GM12878 (cell line): ENCODE results near the gene ATP5ME. TPM values are rescaled to one million over a fixed set of nuclear protein-coding genes. Genes with fewer than 3 reads are reported as not detected.

ENCODE experiments used
- ATAC-seq: fragments of 200-7000 bp; cut with Tn5 transposase; 3 replicates; pipeline ENCODE4 v1.9.1; 2020; ENCODE audit warnings: mild to moderate bottlenecking, moderate library complexity
- BruUV-seq: library from RNA; stranded (reverse); fragments of 400-500 nt; replicated peaks from 2 replicates; lab custom pipeline; 2021; lab: Mats Ljungman, UMichigan
- CTCF ChIA-PET: fragments of 300-600 bp; sonication (Branson Sonifier 250); formaldehyde crosslinking; extraction: SDS; loops from one replicate; lab custom pipeline; 2021; ENCODE audit warnings: inconsistent platforms; lab: Yijun Ruan, JAX
- POLR2A ChIA-PET: fragments of 350-600 bp; formaldehyde crosslinking; extraction: SDS; loops from one replicate; lab custom pipeline; 2021; ENCODE audit warnings: inconsistent platforms; lab: Charles Lee
- RAD21 ChIA-PET: fragments of 300-600 bp; sonication (Branson Sonifier 250); formaldehyde crosslinking; loops from one replicate; lab custom pipeline; 2023; ENCODE audit warnings: antibody characterized with exemption; ENCODE audit not compliant: unreplicated experiment; lab: Charles Lee
- SMC1A ChIA-PET: fragments of 300-600 bp; sonication (Branson Sonifier 250); formaldehyde crosslinking; loops from one replicate; lab custom pipeline; 2023; ENCODE audit not compliant: unreplicated experiment, uncharacterized antibody; lab: Charles Lee
- DNase-seq: peaks from one replicate; pipeline ENCODE4 v3.0.0-alpha.2; 2011; ENCODE audit warnings: low read depth, low spot score
- FAIRE-seq: peaks from 3 replicates; lab custom pipeline; 2011; peaks lifted over from hg19 to GRCh38; lab: Jason Lieb, UNC
- H2AFZ ChIP-seq: 2 replicates; pipeline ENCODE4 v1.6.0; 2011; ENCODE audit warnings: low read depth, low read length, control low read depth; ENCODE audit not compliant: control insufficient read depth
- H3K27ac ChIP-seq: 2 replicates; pipeline ENCODE4 v1.5.1; 2011; ENCODE audit warnings: control low read depth; ENCODE audit not compliant: control insufficient read depth, insufficient read depth
- H3K27me3 ChIP-seq, 2 experiments: replicated peaks in 1 of 2; 2 replicates each; pipeline versions ENCODE4 v1.6.0 to v1.6.1; 2011; ENCODE audit warnings: low read length in 1 of 2; ENCODE audit not compliant: control insufficient read depth in 2 of 2, insufficient read depth in 2 of 2
- H3K36me3 ChIP-seq, 2 experiments: 2 replicates each; pipeline ENCODE4 v1.5.1; 2011; ENCODE audit warnings: low read length in 1 of 2; ENCODE audit not compliant: control insufficient read depth in 2 of 2, insufficient read depth in 2 of 2
- H3K4me1 ChIP-seq: 2 replicates; pipeline ENCODE4 v1.6.1; 2011; ENCODE audit warnings: mild to moderate bottlenecking, low read length, moderate library complexity, mixed read lengths; ENCODE audit not compliant: control insufficient read depth, insufficient read depth
- H3K4me2 ChIP-seq: 2 replicates; pipeline ENCODE4 v1.6.0; 2011; ENCODE audit warnings: control low read depth; ENCODE audit not compliant: control insufficient read depth, insufficient read depth
- H3K4me3 ChIP-seq: fragments of 200-600 bp; sonication (generic); 2 replicates; pipeline ENCODE4 v1.5.1; 2016
- H3K79me2 ChIP-seq: 2 replicates; pipeline ENCODE4 v1.6.0; 2011; ENCODE audit warnings: low read length; ENCODE audit not compliant: control insufficient read depth, insufficient read depth
- H3K9ac ChIP-seq: 2 replicates; pipeline ENCODE4 v1.8.0; 2011; ENCODE audit warnings: low read length, control low read depth, mixed read lengths; ENCODE audit not compliant: control insufficient read depth, insufficient read depth
- H3K9me3 ChIP-seq: replicated peaks from 3 replicates; pipeline ENCODE4 v1.5.1; 2011; ENCODE audit warnings: mild to moderate bottlenecking, low read length; ENCODE audit not compliant: control insufficient read depth, insufficient read depth
- H4K20me1 ChIP-seq: 2 replicates; pipeline ENCODE4 v1.6.0; 2011; ENCODE audit not compliant: control insufficient read depth, insufficient read depth
- CHD4 ChIP-seq: fragments of 200-600 bp; sonication (generic); IDR thresholded peaks from 2 replicates; pipeline ENCODE4 v1.6.1; 2016; ENCODE audit warnings: mild to moderate bottlenecking
- CREB1 ChIP-seq: IDR thresholded peaks from 2 replicates; pipeline ENCODE4 v1.6.1; 2012; ENCODE audit warnings: low read depth, mild to moderate bottlenecking, inconsistent platforms
- GABPA ChIP-seq: IDR thresholded peaks from 2 replicates; pipeline ENCODE4 v1.6.1; 2014; ENCODE audit warnings: antibody characterized with exemption, low read depth, mild to moderate bottlenecking, inconsistent platforms
- IRF4 ChIP-seq: IDR thresholded peaks from 2 replicates; pipeline ENCODE4 v1.6.1; 2011; ENCODE audit warnings: low read depth, low read length
- RFX5 ChIP-seq: IDR thresholded peaks from 2 replicates; pipeline ENCODE4 v1.6.1; 2011; ENCODE audit warnings: low read depth, low read length, improper control_type of control experiment
- SMC3 ChIP-seq: IDR thresholded peaks from 2 replicates; pipeline ENCODE4 v1.6.1; 2011; ENCODE audit warnings: low read length, improper control_type of control experiment, borderline replicate concordance
- STAT1 ChIP-seq: fragments of 450-650 bp; conservative IDR thresholded peaks from 2 replicates; pipeline ENCODE4 v1.6.1; 2014; ENCODE audit warnings: antibody characterized with exemption, mild to moderate bottlenecking
- SUPT20H ChIP-seq: IDR thresholded peaks from 2 replicates; pipeline ENCODE4 v1.6.1; 2011; ENCODE audit warnings: low read depth, mild to moderate bottlenecking, low read length, moderate library complexity, borderline replicate concordance; ENCODE audit not compliant: control insufficient read depth
- whole genome bisulfite sequencing: methylation state at CpG from one replicate; pipeline ENCODE4 v1.1.6; 2016; ENCODE audit warnings: low lambda C conversion rate; ENCODE audit not compliant: insufficient replicate concordance, insufficient coverage; ENCODE audit errors: missing lambda C conversion rate; 5-methylcytosine and 5-hydroxymethylcytosine counted together
- in situ Hi-C: fragments of 300-500 bp; cut with MboI; formaldehyde crosslinking; loops from 9 replicates; pipeline ENCODE4 v1.14.3; 2018; ENCODE audit warnings: mixed read lengths
- intact Hi-C: fragments of 100-400 bp; cut with micrococcal nuclease; formaldehyde crosslinking; loops from one replicate; pipeline ENCODE4 v1.14.2; 2022; ENCODE audit not compliant: unreplicated experiment
- polyA plus RNA-seq, 11 experiments: library from polyadenylated mRNA; depleted of rRNA in 4 of 11; unstranded in 6 of 11; stranded (reverse) in 5 of 11; fragments of >200 nt; fragmentation: Nextera tagmentation in 4 of 11; fragmentation: Illumina TruSeq in 1 of 11; extraction: Ambion mirVana in 4 of 11; extraction: Trizol in 1 of 11; gene quantifications; 1 replicate in 1 of 11; 2 replicates in 10 of 11; pipeline versions ENCODE4 v1.2.1 to v1.2.3, GENCODE V29; 2011 to 2016; ENCODE audit warnings: inconsistent platforms in 2 of 11, missing spikeins in 2 of 11, low read depth in 1 of 11
- total RNA-seq, 4 experiments: library from RNA; depleted of rRNA in 3 of 4; stranded (reverse); fragments of >200 nt in 3 of 4; fragmentation: Illumina TruSeq in 1 of 4; extraction: Trizol in 1 of 4; gene quantifications; 2 replicates each; pipeline versions ENCODE4 v1.2.1 to v1.2.3, GENCODE V29; 2013 to 2021
- TF ChIP-seq, protein P1 (sequence below): IDR thresholded peaks from 2 replicates; pipeline ENCODE4 v1.6.1; 2012; ENCODE audit warnings: low read depth, low read length, improper control_type of control experiment
- TF ChIP-seq, protein P2 (sequence below): fragments of 150-350 bp; IDR thresholded peaks from 2 replicates; pipeline ENCODE4 v1.6.1; 2016; ENCODE audit warnings: low read depth, low read length
- TF ChIP-seq, protein P3 (sequence below): fragments of 450-650 bp; IDR thresholded peaks from 2 replicates; pipeline ENCODE4 v1.6.1; 2016; ENCODE audit warnings: mild to moderate bottlenecking, moderate library complexity, borderline replicate concordance

Gene ATP5ME
- total and polyA plus RNA-seq, 10 of the 15 experiments (the other 5 are each of a cell fraction or from before 2014, with no cell fraction given) = 279 to 2,374 (median 509) TPM

DNA sequence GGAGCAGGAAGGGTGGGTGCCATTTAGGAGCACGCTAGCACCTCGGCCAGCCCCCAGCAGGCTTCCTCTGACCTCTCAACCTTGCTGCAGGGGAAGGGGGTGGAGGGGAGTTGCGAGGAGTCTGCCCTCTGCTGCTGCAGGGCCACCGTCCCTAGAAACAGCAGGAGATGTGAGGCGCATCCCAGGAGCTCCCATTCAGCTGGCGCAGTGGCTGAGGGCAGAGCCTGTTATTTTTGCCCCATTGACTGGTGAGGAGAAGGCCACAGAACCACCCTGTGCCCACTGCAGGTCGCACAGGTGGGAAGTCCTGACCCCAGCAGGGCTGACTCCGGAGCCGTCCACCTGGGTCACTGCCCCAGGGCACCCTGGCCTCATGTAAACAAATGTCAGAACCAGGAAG, 40.7 kb downstream of the ATP5ME start (continued):
- no peak for TF ChIP-seq CREB1
- no peak for TF ChIP-seq RFX5
- no peak for TF ChIP-seq IRF4
- no peak for TF ChIP-seq SMC3
- TF ChIP-seq, protein P1, sequence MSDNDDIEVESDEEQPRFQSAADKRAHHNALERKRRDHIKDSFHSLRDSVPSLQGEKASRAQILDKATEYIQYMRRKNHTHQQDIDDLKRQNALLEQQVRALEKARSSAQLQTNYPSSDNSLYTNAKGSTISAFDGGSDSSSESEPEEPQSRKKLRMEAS = no peak

DNA sequence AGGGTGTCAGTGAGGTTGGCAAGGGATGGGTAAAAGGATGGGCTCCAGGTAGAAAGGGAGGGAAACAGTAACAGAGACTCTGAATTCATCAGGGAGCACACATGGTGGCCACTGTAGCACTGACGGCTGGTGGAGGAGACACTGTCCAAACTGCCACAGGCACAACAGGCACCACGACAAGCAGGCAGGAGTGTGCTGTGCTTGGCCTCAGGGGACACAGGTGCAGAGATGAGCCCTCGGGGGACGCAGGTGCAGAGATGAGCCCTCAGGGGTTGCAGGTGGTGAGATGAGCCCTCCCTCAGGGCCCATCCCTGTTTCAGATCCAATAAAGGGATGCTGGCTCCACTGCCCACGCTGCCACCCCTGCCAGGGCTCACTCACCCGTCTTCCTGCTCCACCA, 41.1 kb downstream of the ATP5ME start:
- H3K79me2 ChIP-seq = no peaks in the 10 kb centered on the region
- BruUV-seq = no TSS peak
- FAIRE-seq (no peak), ATAC-seq (no peak), DNase-seq (no peak)
- intact Hi-C loops (no loop called here), in situ Hi-C loops (no loop called here)
- POLR2A ChIA-PET = no interaction called here
- CTCF ChIA-PET = no interaction called here
- SMC1A ChIA-PET = no interaction called here
- no peak for TF ChIP-seq STAT1
- no peak for TF ChIP-seq SUPT20H
- TF ChIP-seq, protein P2, sequence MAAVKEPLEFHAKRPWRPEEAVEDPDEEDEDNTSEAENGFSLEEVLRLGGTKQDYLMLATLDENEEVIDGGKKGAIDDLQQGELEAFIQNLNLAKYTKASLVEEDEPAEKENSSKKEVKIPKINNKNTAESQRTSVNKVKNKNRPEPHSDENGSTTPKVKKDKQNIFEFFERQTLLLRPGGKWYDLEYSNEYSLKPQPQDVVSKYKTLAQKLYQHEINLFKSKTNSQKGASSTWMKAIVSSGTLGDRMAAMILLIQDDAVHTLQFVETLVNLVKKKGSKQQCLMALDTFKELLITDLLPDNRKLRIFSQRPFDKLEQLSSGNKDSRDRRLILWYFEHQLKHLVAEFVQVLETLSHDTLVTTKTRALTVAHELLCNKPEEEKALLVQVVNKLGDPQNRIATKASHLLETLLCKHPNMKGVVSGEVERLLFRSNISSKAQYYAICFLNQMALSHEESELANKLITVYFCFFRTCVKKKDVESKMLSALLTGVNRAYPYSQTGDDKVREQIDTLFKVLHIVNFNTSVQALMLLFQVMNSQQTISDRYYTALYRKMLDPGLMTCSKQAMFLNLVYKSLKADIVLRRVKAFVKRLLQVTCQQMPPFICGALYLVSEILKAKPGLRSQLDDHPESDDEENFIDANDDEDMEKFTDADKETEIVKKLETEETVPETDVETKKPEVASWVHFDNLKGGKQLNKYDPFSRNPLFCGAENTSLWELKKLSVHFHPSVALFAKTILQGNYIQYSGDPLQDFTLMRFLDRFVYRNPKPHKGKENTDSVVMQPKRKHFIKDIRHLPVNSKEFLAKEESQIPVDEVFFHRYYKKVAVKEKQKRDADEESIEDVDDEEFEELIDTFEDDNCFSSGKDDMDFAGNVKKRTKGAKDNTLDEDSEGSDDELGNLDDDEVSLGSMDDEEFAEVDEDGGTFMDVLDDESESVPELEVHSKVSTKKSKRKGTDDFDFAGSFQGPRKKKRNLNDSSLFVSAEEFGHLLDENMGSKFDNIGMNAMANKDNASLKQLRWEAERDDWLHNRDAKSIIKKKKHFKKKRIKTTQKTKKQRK = no peak
- TF ChIP-seq CHD4 = no peak
- TF ChIP-seq, protein P3, sequence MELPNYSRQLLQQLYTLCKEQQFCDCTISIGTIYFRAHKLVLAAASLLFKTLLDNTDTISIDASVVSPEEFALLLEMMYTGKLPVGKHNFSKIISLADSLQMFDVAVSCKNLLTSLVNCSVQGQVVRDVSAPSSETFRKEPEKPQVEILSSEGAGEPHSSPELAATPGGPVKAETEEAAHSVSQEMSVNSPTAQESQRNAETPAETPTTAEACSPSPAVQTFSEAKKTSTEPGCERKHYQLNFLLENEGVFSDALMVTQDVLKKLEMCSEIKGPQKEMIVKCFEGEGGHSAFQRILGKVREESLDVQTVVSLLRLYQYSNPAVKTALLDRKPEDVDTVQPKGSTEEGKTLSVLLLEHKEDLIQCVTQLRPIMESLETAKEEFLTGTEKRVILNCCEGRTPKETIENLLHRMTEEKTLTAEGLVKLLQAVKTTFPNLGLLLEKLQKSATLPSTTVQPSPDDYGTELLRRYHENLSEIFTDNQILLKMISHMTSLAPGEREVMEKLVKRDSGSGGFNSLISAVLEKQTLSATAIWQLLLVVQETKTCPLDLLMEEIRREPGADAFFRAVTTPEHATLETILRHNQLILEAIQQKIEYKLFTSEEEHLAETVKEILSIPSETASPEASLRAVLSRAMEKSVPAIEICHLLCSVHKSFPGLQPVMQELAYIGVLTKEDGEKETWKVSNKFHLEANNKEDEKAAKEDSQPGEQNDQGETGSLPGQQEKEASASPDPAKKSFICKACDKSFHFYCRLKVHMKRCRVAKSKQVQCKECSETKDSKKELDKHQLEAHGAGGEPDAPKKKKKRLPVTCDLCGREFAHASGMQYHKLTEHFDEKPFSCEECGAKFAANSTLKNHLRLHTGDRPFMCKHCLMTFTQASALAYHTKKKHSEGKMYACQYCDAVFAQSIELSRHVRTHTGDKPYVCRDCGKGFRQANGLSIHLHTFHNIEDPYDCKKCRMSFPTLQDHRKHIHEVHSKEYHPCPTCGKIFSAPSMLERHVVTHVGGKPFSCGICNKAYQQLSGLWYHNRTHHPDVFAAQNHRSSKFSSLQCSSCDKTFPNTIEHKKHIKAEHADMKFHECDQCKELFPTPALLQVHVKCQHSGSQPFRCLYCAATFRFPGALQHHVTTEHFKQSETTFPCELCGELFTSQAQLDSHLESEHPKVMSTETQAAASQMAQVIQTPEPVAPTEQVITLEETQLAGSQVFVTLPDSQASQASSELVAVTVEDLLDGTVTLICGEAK = no peak
- no peak for TF ChIP-seq GABPA
- no peak overlapping the region for H3K4me2 ChIP-seq
- no peaks in the 10 kb centered on the region for H3K4me1 ChIP-seq
- H2AFZ ChIP-seq = no peak overlapping the region
- H3K27ac ChIP-seq = no peak overlapping the region
- H3K27me3 ChIP-seq = no peaks in the 10 kb centered on the region
- RAD21 ChIA-PET = no interaction called here
- no peak overlapping the region for H3K9ac ChIP-seq
- no peaks in the 10 kb centered on the region for H4K20me1 ChIP-seq
- H3K9me3 ChIP-seq = peaks cover 3% of the 10 kb centered on the region; the same call in 2 of the 3 replicates
- WGBS = 13% methylated on average over 6 of the region's 6 CpGs
- no peaks in the 10 kb centered on the region for H3K36me3 ChIP-seq
- no peak overlapping the region for H3K4me3 ChIP-seq
